ENCODE results near the gene GPR22.

Gene GPR22

GRCh38 chr7:107503687-107504086, 33.8 kb downstream of the GPR22 start:
- no peak overlapping the region for H3K4me3 ChIP-seq (ENCODE audit: low read depth, low read length)
- no peak for DNase-seq (ENCODE audit: low read depth, low spot score)
- in situ Hi-C loops (cut with HindIII; ENCODE audit: low sequenced_read_pairs) = no loop called here
- TF ChIP-seq CTCF (IDR thresholded peaks at IDR 0.05; ENCODE audit: low read depth, low read length) = no peak

- no peak for DNase-seq (ENCODE audit: low read depth, low spot score)
- no peak overlapping the region for H3K4me3 ChIP-seq (ENCODE audit: low read depth, low read length)
- TF ChIP-seq CTCF (IDR thresholded peaks at IDR 0.05; ENCODE audit: low read depth, low read length) = no peak
- in situ Hi-C loops (cut with HindIII; ENCODE audit: low sequenced_read_pairs) = no loop called here
Measured at GRCh38 chr7:107505362-107505761, 35.5 kb downstream of the GPR22 start.

GRCh38 chr7:107505997-107506673, 36.3 kb downstream of the GPR22 start:
- no peak for TF ChIP-seq CTCF (IDR thresholded peaks at IDR 0.05; ENCODE audit: low read depth, low read length)
- in situ Hi-C loops (cut with HindIII; ENCODE audit: low sequenced_read_pairs) = no loop called here
- peak; percentile 24 for DNase-seq (ENCODE audit: low read depth, low spot score)
- no peak overlapping the region for H3K4me3 ChIP-seq (ENCODE audit: low read depth, low read length)

GRCh38 chr7:107506674-107507339, 37.0 kb downstream of the GPR22 start:
- peak; percentile 5 for DNase-seq (ENCODE audit: low read depth, low spot score)
- no peak overlapping the region for H3K4me3 ChIP-seq (ENCODE audit: low read depth, low read length)
- in situ Hi-C loops (cut with HindIII; ENCODE audit: low sequenced_read_pairs) = no loop called here
- no peak for TF ChIP-seq CTCF (IDR thresholded peaks at IDR 0.05; ENCODE audit: low read depth, low read length)

Measured in astrocyte of the spinal cord (primary cell).